Measurements from ENCODE around the gene MEX3B.
A peak's percentile ranks its signal among the peaks of the same experiment; 100 is the strongest.

The MEX3B gene

DNA sequence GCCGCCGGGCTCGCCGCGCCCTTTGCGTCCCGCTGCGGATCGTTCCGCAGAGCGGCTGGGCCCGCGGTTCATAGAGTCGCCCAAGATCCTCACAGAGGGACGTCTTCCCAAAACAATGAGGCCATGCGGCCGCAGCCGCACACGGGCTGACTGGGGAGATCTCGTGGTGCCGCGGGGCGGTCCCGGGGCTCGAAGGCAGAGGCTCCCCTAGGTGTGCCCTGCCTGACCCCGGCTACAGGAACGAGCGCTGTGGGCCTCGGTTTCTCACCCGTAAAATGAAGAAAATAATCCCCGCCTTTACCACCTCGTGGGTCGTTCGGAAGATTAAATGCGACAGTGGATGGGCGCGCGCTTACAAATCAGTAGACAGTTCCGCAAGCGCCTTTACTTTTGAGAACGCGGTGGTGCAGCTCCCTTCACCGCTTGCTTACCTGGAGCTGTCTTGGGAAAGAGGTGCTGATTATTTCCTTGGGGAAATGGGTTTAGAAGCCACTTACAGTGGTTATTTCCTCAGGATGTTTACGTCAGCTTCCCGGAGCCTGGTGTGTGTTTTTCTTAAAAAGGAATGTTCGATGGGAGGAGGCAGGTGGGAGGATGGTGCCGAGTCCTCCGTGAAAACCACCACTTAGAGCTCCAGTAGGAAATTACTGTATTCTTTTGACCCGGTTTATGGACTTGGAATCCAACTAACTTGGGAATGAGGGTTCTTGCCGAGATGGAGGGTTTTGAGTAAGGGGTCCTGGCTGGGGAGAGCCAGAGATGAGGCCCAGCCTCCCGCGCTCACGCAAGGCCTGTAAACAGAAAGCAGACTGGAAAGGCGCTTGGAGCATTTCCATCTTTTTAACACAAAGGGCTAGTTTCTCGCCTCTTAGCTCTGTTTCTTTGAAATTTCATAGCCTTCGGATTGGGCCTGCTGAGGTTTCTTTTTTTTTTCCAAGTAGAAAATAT is 1.9 kb upstream of the MEX3B start:
- no peak for DNase-seq (ENCODE audit: extremely low read depth, low read depth)
- TF ChIP-seq, protein P1, sequence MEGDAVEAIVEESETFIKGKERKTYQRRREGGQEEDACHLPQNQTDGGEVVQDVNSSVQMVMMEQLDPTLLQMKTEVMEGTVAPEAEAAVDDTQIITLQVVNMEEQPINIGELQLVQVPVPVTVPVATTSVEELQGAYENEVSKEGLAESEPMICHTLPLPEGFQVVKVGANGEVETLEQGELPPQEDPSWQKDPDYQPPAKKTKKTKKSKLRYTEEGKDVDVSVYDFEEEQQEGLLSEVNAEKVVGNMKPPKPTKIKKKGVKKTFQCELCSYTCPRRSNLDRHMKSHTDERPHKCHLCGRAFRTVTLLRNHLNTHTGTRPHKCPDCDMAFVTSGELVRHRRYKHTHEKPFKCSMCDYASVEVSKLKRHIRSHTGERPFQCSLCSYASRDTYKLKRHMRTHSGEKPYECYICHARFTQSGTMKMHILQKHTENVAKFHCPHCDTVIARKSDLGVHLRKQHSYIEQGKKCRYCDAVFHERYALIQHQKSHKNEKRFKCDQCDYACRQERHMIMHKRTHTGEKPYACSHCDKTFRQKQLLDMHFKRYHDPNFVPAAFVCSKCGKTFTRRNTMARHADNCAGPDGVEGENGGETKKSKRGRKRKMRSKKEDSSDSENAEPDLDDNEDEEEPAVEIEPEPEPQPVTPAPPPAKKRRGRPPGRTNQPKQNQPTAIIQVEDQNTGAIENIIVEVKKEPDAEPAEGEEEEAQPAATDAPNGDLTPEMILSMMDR (IDR thresholded peaks at IDR 0.05; ENCODE audit: low read depth, low read length), result no peak

DNA sequence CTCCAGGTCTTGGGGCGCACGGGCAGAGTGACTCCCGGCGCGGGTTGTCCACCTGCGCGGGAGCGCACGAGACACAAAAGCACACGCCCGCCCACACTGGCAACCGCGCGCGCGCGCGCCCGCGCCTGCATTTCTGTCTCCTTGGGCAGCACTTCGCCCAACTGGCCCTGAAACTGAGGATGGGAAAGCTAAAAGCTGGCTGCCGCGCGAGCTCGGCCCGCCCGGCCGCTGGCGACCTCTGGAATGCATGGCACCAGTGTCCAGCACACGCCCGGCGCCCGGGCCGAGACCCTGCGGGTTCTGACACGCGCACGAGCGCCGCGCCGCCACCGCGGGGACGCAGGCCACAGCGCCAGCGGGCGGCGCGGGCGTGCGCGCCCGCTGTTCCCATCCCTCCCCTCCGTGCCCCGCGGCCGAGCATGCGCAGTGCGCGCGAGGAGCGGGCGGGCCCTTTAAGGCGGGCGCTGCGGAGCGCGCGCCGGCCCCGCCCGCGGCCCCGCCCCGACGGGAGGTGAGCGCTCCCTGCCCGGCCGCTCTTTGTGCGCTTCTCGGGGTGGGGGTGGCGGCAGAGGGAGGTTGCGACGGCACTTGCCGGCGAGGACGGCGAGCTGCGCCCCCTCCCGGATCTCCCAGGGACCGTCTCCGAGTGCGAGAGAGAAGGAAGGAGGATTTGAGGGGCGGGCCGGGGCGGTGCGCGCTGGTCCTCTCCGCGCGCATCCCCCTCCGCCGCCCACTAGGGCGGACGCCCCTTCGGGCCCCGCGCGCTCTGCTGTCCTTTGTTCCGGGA is 1.0 kb upstream of the MEX3B start:
- TF ChIP-seq, protein P1 (IDR thresholded peaks at IDR 0.05; ENCODE audit: low read depth, low read length), result peak; percentile 63
- DNase-seq (ENCODE audit: extremely low read depth, low read depth), result peak; percentile 76

GRCh38 chr15:82045179-82045891 is 483 bp downstream of the MEX3B start:
- TF ChIP-seq, protein P1 (IDR thresholded peaks at IDR 0.05; ENCODE audit: low read depth, low read length), result no peak
- no peak for DNase-seq (ENCODE audit: extremely low read depth, low read depth)

GRCh38 chr15:82044373-82045178 is 1.2 kb downstream of the MEX3B start:
- no peak for DNase-seq (ENCODE audit: extremely low read depth, low read depth)

DNA sequence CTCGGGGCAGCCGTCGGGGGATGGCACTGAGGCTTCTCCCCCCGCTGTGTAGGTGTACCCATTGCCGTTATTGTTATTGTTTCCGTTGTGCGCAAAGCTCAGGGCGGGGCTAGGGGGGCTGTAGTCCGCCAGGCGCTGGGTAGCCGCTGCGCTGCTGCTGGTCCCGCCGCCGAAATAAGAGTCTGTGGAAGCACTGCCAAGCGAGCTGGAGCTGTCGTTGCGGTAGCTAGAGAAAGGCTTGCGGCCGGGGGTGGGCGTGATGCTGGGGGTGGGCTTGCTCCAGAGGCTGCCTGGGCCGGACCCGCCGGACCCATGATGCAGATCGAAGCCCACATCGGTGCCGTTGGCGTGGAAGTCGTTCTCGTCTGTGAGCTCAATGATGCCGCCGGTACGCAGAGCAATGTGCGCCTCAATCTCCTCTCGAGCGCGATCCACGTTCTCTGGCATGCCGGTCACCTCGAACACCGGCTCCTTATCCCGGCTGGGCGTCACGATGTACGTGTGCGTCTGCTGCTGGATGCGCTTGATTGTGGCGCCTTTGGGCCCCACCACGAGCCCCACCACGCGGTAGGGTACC is 1.9 kb downstream of the MEX3B start:
- no peak for DNase-seq (ENCODE audit: extremely low read depth, low read depth)
- TF ChIP-seq, protein P1 (IDR thresholded peaks at IDR 0.05; ENCODE audit: low read depth, low read length), result no peak

More at GRCh38 chr15:82044373-82045178, 1.2 kb downstream of the MEX3B start:
- TF ChIP-seq, protein P1 (IDR thresholded peaks at IDR 0.05; ENCODE audit: low read depth, low read length), result no peak

- TF ChIP-seq, protein P1 (IDR thresholded peaks at IDR 0.05; ENCODE audit: low read depth, low read length), result no peak
- DNase-seq (ENCODE audit: extremely low read depth, low read depth), result no peak
Observed at GRCh38 chr15:82043130-82043673, 2.6 kb downstream of the MEX3B start.
